Stimulated activated CD8-positive, alpha-beta memory T cell treated with anti-CD3 and anti-CD28 coated beads, Interleukin-15, amount 100 ng/mL, for 1 hour (primary cell): ENCODE results near the gene ANTXR1.

Source experiments
- DNase-seq: peaks from one replicate; pipeline ENCODE4 v3.0.0-alpha.2; 2020; ENCODE audit warnings: low read depth

Gene ANTXR1

DNA sequence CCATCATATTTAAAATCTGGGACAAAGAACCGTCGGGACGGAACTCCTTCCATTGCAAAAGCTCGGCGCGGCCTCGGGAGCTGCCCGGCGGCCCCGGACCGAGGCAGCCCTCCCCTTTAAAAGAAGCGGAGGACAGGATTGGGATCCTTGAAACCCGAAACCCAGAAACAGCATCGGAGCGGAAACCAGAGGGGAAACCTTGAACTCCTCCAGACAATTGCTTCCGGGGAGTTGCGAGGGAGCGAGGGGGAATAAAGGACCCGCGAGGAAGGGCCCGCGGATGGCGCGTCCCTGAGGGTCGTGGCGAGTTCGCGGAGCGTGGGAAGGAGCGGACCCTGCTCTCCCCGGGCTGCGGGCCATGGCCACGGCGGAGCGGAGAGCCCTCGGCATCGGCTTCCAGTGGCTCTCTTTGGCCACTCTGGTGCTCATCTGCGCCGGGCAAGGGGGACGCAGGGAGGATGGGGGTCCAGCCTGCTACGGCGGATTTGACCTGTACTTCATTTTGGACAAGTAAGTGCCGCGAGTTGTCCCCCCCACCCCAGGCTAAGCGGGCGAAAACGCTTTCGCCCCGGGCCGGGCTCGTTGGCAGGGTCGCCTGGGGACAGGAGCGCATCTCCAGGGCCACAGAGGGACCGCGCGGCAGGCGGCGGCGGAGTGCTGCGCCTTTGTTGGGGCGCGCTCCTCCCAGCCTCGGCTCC lies at the start of gene ANTXR1:
Gene ANTXR1 (plus strand): TSS at position 38 of the 698 bp plus-strand sequence. CDS start 321 bp downstream, at position 359.
- no peak for DNase-seq

DNA sequence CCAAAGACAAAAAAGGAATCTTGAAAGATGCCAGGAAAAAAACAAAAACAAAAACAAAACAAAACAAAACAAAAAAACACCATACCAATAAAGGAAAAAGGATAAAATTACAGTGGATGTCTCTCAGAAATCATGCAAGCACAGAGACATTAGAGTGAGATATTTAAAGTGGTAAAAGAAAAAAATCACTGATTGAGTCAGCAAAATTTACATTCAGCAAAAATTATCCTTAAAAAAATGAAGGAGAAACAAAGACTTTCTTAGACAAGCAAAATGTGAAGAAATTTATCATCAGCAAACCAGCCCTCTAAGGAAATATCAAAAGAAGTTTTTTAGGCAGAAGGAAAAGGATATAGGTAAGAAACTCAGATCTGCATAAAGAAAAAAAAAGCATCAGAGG lies 48.7 kb upstream of the ANTXR1 start:
- DNase-seq, result no peak

DNA sequence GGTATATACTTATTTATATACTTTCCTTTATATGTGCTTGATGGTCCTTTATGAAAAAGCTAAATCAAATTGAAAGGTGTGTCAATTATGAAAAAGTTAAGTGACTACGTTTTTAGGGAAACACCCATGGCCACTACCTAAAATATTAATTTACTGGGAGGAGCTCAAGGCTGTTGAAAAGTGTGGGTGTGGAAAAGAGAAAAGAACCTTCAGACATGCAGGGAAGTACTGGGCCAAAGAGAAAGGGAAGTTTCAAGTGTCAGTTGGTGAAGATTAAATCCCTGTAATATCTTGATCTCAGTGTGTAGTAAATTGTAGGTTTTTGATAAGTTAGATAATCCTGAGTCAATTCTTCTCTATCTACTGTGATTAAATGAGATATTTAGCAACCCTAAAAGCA lies 44.8 kb upstream of the ANTXR1 start:
- DNase-seq, result no peak

DNA sequence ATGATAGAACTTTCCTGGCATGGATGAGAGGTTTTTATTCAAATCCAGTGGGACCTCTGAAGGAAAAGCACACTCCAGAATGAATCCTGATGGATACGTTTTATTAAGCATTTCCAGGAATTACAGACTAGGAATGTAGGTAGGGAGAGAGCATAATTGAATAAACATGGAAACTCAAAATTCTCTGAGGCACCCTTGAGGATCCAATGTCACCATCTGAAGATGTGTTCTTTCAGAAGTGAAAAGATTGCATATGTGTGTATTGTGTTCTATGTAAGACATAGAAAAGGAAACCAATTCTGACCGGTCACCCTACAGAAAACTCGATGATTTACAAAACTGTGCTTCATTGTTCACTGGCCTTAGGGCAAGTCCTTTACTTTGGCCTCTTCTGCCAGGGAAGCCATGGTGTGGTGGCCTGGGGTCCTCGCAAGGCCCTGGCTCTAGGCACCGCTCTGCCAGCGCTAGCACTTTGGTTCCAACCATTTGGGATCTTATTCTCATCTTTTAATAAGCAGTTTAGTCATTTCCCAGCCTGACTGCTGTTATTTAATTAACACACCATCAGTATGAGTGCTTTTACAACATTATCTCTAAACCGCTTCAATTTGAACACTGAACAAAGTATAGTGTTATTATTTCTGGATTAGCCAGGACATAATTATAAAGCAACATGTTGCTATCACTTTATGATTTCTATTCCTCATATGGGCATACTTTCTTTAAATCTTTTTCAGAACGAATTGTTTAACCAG lies 43.1 kb upstream of the ANTXR1 start:
- DNase-seq, result no peak

DNA sequence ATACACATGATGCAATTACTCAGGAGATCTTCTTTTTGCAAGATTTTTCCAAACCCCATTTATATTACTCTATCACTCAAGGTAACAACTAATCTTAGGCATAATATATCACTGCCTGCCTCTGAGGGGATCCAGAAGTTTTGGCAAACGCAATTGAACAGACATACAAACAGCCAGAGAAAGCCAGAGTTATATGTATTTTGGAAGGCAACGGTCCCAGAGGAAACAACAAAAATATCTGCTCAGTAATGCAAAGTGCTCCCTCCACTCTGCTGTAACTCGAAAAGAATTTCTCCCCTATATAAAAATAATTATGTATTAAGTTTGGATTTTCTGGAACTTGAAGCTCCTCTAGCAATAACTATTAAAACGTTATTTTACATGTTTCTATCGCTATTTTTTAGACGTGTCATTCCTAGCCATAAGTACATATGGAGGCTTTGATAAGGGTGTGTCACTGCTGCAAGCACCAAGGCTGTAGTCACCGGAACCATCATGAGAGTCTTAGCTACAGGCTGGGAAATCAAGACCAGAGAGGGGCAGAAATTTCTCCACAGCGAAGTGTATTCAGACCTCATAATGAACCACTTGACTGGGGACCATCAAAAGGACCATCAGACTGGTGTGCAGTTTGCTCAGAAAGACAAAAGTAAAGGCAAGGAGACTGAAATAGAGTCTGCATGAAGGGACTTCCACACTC lies 42.3 kb upstream of the ANTXR1 start:
- no peak for DNase-seq

DNA sequence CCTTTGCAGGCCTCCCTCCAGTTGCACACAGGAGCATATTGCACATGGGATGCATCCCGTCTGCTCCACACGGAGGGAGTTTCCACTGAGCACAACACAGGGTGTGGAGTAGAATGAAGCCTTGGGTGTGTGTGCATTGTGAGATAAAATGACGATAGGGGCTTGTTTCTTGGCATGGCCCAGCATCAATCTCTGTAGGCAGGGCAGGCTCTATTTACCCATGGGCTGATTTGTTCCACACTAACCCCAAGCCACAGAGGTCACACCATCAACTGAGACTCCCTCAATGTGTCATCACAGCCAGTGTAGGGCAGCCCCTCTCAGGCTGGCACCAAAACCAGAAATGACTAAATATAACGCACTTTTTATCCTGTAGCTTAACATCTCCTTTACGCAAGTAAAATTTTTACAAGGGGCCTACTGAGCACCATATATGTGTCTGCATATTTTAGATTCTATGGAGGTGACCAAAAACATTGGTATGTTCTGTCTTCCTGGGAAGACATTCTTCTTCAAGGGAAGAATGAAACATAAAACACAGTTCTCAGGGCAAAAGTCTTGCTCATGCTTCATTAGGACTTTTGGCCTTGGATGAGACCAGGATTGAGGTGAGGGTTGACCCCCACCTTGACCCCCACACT lies 41.3 kb upstream of the ANTXR1 start:
- DNase-seq, result no peak

DNA sequence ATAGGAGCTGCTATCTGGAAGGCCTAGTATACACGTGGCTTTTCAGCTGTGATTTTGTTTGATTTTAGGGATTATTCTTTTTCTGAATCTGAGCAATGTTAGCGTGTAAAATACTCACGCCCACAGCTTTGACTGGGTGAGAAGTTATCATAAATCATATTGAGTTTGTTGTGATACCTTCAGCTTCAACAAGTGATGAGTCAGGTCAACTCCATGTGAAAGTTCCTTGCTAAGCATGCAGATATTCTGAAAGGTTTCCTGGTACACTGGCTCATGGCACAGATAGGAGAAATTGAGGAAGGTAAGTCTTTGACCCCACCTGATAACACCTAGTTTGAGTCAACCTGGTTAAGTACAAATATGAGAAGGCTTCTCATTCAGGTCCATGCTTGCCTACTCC lies 38.7 kb upstream of the ANTXR1 start, which contains the start of gene GKN1:
Gene GKN1 (plus strand): TSS at position 386 of the 400 bp plus-strand sequence. CDS start 42 bp downstream, outside the sequence.
- no peak for DNase-seq

DNA sequence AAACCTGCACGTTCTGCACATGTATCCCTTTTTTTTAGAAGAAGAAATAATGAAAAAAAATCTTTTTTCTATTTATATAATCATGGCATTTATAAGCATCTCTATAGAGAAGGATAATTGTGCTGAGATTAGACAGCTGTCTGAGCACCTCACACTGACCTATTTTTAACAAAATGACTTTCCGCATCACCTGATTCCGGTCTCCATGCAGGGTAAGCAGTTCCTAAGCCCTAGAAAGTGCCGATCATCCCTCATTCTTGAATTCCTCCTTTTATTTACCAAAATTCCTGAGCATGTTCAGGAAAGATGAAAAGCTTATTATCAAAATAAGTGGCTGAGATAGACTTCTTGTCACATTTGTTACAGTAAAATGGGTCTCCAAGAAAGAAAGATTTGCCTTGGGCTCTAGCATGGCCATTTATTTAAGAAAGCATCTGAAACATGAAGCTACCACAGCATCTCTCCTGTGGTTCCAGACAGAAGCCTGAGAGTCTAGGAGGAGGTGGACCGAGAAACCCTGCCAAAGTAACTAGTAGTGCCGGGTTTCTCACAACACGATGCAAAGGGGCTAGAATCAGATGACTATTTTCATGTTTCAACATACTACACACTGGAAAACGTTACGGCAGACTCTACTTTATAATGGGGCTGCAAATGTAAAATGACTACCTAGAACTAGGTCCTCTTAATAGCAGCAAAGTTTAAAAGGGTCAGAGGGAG lies 37.9 kb upstream of the ANTXR1 start:
- DNase-seq, result no peak

DNA sequence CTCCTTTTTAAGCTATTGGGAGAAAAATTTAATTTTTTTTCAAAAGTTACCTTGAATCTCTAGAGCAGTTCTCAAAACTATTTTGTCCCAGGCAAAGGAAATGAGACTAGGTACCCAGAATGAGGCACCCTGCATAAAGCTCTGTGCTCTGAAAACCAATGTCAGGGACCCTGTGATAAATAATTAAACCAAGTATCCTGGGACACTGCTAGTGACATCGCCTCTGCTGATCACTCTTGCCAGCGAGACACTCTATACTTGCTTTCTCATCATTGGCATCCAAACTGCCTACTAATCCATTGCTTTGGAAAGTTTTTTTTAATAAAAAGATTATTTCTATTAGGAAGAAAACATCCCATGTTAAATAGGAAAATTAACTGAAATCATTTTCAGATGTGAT lies 37.1 kb upstream of the ANTXR1 start:
- no peak for DNase-seq

DNA sequence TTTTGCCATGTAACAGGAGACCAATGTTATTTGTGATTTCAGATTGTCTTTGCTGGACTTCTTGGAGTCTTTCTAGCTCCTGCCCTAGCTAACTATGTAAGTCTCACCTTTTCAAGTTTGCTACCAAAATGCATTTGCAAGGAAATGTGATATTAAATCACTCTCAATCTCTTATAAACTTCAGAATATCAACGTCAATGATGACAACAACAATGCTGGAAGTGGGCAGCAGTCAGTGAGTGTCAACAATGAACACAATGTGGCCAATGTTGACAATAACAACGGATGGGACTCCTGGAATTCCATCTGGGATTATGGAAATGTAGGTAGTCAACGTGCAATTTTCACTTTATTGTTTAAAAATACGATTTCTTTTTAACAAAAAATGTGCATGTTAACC lies 35.5 kb upstream of the ANTXR1 start:
- no peak for DNase-seq

DNA sequence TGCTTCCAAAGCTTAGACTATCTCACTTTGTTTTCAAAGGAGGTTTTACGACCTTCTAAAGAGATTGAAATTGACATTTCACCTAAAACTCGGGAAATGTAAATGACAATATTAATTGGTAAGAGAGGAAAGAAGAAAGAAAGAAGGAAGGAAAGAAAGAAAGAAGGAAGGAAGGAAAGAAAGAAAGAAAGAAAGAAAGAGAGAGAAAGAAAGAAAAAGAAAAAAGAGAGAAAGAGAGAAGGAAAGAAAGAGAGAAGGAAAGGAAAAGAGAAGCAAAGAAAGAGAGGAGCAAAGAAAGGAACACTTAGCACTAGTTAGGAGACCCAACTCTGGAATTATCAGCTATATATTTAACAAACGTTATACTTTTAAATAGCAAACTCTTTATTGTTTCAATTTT lies 34.9 kb upstream of the ANTXR1 start:
- DNase-seq, result no peak

DNA sequence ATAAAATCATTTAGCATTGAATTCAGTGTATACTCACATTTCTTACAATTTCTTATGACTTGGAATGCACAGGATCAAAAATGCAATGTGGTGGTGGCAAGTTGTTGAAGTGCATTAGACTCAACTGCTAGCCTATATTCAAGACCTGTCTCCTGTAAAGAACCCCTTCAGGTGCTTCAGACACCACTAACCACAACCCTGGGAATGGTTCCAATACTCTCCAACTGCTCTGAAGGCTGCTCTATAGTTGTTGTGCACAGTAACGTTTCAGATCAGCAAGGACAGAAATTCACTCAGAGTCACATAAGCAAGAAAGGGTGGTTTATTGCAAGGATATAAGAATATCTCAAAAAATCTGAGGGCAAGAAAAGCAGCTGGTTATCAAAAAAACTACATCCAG lies 32.0 kb upstream of the ANTXR1 start:
- DNase-seq, result no peak

DNA sequence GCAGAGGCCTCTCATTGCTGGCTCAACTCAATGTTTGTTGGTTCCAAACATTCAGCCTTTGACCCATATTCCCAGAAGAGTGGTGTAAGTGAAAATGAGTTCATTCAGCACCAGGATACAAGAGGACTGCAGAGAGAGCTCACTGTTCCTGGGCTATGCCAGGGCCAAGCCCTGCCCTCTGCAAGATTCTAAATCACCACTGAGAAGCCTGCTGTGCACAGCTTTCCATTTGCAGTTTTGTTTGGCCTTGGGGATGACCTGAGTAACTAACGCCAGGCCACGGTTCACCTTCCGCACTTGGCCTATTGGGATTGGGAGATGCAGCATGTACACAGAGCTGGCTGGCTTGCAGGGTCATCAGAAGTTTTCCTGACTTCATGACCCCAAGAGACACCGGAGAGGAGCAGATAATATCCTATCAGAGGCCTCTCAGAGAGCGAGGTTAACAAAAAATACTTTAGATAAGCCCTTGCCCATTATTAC lies 25.9 kb upstream of the ANTXR1 start:
- no peak for DNase-seq

DNA sequence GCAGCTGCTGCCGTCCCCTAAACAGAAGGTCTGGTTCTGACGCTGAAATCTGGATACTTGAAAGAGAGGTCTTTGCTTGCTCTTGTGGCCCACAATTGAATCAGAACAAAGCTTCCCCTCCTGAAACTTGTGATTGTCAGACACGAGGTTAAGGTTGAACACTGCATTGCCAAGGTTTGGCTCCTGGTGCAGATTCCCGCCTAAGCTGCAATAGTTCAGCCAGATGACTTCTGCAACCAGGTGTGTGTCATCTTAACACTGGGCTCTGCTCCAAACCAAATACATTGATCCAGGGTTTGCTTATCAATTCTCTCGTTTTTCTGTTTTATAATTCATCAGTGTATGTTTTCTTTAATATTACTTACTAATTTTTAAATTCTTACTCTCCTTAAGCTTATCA lies 23.9 kb upstream of the ANTXR1 start:
- DNase-seq, result no peak

DNA sequence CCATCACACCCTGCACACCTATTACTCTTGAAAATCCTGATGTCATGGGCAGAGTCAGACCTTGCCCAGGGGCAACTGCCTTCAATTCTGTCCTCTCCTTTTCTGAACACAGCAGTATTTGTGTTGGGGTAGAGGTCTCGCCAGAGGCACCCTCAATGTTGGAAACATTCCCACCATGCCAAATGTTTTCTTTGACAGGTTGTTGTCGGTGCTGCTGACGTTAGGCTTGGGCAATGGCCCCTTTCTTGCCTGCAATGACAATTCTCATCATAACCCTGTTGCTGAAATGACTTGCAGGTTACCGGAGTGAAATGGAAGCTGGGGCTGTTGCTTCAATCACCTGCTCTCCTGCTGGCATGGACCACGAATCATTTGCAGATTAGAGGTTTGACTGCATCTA lies 20.6 kb upstream of the ANTXR1 start:
- no peak for DNase-seq

DNA sequence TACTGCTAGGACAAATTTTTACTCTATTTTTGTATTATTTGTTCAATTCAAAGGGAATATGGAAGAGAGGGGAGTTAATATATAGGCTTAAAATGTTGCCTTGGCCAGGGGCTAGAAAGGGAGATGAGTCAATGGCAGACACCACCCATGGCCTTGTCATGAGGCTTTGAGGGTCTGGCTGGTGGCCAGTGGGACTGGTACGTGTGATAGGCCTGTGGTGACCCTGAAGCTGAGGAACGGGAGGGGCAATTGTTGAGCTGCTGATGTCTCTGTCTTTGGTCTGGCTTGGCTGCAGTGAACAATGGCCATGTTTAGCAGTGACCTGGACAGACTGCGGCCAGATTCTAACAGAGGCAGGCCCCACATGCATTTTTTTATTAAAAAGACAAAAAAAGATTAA lies 20.0 kb upstream of the ANTXR1 start:
- DNase-seq, result no peak

DNA sequence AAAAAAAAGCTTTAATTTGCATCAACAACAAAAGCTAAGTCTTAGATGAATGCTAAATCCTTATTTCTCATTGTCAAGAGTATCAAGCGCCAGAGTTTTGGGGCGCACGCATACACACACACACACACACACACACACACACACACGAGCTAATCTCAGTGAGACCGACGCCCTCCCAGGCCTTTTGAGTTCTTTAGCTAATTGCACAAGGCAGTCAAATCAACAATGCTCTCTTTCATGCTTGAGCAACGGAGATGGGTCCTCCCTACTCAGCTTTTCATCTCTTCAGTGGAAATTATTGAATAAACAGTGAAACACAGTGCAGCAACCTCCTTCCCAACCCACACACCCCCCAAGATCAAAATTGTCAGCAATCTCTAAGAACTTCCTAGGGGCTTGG lies 19.3 kb upstream of the ANTXR1 start:
- no peak for DNase-seq

DNA sequence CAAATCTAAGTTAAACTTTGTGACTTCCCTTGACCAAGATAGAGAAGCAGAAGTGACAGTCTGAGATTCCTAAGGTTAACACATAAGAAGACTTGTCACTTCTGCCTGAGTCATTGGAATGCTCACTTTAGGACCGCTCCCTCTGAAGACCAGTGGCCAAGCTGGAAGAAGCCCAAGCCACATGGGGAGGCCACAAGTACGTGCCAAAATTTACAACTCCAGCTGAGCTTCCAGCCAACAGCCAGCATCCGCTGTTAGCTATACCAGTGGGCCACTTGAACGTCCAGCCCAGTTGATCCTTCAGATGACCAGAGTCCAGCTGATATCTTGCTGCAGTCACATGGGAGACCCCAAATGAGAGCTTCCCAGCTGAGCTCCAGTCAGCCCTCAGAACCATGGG lies 18.1 kb upstream of the ANTXR1 start:
- DNase-seq, result no peak

DNA sequence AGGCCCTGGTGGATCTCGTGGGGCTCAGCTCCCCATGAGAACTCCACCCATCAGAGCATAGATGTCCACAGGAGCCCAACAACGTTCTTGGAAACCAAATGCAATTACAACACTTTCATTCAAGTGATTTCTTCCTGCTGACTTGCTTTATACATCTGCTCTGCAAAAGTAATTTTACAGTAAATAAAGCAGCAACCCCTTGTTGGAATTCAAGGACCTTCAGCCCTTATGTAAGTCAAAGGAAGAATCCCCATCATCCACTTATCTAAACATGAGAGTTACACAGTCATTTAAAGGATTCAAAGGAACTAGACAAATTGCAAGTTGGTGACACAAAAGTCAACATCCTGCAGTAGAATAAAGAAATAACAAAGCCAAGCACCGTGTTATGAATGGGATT lies 17.1 kb upstream of the ANTXR1 start:
- DNase-seq, result no peak

DNA sequence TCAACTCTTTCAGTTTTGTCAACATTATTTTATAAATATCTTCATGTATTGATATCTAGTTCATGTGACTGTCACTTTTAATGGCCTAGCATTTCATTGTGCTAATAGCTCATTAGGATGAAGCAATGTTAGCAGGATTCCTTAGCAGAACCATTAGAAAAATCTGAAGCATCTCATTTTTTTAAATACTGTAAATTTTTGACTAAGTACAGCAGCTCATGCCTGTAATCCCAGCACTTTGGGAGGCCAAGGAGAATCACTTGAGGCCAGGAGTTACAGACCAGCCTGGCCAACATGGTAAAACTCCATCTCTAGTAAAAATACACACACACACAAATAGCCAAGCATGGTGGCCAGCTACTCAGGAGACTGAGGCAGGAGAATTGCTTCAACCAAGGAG lies 15.6 kb upstream of the ANTXR1 start:
- DNase-seq, result no peak

DNA sequence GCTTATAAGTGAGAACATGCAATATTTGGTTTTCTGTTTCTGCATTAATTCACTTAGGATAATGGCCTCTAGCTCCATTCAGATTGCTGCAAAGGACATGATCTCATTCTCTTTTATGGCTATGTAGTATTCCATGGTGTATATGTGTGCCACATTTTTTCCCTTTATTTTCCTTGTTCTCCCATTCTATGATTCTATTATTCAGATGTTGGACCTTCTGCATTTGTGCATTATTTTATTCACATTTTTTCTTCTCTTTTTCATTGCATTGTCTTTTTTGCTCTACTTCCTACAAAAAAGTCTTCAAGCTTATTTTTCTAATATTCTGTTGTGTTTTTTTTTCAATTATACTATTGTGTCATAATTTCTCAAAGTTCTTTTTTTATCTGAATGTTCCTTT lies 11.1 kb upstream of the ANTXR1 start:
- no peak for DNase-seq

DNA sequence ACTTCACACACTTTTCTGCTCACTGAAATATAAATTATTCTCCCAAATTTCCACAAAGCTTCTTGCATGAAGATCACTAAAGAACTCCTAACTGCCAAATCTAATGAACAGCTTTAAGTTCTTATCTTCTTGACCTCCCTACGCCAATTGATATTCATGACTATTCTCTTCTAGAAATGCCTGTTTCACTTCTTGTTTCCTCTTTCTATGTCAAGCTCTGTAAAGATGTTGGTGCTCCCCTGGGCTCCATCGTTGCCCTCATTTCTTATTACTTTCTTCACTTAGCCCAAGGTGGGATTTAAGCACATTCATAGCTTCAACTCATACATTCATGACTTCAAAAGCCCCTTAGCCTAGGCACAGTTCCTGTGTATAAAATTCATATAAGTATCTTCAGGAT lies 9.2 kb upstream of the ANTXR1 start:
- DNase-seq, result no peak
